Measurements from ENCODE around the gene RANBP3.

Gene RANBP3

DNA sequence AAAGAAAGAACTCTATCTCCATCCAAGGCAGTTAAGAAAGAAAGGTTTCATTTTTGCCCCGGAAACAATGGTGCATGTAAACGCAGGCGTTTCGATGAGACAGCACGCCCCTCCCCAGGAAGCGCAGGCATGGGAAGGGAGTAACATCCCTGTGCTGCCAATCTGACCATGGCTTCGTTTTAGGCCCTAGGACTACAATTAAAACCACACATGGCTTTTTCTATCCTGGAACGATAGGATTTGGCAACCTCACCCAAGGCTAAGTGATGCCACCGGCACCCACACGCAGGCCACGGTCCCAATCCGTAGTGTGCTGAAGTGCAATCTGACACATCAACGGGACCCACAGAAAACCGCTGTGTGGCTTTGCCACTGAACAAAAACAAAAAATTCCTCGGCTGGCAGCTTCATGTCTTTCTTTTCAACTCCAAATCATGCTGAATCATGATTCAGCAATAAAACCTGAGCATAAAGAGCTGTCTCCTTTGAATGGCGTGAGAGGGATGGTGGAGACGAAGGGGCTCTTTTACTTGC, 24.2 kb downstream of the RANBP3 start:
- no peak overlapping the region for H3K4me3 ChIP-seq (ENCODE audit: low read depth, low read length)
- TF ChIP-seq, protein P1, sequence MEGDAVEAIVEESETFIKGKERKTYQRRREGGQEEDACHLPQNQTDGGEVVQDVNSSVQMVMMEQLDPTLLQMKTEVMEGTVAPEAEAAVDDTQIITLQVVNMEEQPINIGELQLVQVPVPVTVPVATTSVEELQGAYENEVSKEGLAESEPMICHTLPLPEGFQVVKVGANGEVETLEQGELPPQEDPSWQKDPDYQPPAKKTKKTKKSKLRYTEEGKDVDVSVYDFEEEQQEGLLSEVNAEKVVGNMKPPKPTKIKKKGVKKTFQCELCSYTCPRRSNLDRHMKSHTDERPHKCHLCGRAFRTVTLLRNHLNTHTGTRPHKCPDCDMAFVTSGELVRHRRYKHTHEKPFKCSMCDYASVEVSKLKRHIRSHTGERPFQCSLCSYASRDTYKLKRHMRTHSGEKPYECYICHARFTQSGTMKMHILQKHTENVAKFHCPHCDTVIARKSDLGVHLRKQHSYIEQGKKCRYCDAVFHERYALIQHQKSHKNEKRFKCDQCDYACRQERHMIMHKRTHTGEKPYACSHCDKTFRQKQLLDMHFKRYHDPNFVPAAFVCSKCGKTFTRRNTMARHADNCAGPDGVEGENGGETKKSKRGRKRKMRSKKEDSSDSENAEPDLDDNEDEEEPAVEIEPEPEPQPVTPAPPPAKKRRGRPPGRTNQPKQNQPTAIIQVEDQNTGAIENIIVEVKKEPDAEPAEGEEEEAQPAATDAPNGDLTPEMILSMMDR (IDR thresholded peaks at IDR 0.05; ENCODE audit: borderline replicate concordance, insufficient read depth, low read depth, low read length) = no peak

DNA sequence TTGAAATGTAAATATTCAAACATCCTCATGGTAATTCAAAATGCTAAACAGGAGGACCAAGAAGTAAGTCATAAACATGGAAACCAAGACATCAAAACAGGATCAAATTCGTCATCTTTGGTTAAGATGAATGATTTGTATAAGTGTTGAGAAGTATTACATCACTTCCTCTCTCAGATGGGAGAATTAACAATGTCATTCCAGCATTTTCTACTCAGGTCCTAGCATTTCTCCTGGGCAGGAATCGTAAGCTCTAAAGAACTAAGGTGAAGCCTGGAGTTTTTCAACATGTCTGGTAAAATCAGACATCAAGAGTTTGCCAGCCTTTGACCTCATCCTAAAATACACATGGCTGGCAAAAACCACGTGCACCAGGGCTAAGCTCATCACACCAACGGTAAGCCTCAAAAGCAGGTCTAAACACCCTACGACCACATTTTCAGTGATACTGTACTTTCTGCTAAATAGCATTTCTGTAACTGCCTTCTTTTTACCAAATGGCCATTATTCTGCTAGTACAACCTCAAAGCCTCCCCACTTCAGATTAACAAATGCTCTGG, 24.8 kb downstream of the RANBP3 start:
- TF ChIP-seq, protein P1 (IDR thresholded peaks at IDR 0.05; ENCODE audit: borderline replicate concordance, insufficient read depth, low read depth, low read length) = no peak
- no peak overlapping the region for H3K4me3 ChIP-seq (ENCODE audit: low read depth, low read length)

DNA sequence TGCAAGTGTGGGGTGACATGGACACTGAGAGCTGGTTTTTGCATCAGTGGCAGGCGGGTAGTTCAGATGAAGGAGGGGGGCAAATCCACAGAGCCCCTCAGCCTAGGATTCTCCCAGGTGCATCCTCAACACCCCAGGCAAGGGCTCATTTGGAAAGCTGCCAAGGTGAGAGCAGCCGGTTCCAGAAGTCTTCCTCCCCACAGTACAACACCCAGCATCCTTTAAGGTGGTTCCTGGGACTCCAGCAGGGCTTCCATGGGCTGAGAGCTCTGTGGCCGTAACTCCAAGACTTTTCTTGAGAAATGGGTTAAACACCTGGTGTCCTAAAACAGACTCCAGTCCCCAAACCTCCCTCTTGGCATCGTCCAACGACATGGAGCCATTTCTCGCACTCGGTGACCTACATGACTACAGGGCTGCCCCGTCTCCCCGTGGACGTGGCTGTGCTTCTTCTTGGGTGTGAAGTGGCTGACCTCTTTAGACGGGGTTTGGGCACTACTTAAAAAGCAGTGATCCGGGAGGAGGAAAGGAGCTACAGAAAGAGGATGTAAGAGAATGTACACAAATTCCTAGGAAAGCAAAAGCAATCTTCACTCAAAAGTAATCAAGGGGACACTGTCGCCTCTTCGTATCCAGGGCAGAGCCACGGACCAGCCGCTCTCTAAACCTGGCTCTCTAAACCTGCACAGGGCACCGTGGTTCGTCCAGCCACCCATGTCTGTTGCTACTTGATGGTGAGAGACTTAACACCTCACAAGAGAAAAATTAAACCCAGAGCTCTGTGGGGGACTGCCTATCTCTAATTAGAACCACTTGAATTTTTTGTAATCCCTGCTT, 25.5 kb downstream of the RANBP3 start:
- TF ChIP-seq, protein P1 (IDR thresholded peaks at IDR 0.05; ENCODE audit: borderline replicate concordance, insufficient read depth, low read depth, low read length) = no peak
- H3K4me3 ChIP-seq (ENCODE audit: low read depth, low read length) = no peak overlapping the region

DNA sequence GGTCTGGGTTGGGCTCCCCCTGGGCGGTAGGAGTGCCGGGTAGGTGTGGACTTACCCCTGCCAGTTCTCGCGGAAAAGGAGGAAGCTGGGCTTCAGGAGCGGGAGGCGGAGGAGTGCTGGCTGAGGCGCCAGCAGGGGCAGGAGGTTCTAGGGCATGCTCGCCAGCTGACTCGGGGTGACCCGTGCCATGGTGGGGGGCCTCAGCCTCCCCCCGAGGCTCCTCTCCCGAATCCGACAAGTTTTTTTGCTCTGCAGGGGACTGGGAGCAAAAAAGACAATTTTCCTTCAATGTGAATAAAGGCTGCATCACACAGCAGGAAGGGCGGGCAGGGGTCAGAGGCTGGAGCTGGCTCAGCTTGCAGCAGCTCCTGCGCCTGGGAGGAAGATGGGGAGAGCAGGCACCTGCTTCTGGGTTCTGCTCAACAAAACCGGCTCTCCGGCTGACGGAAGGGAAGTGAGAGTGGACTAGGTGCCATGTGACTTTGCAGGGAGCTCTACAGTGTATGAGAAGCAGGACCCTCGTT, 26.5 kb downstream of the RANBP3 start:
- no peak overlapping the region for H3K4me3 ChIP-seq (ENCODE audit: low read depth, low read length)
- TF ChIP-seq, protein P1 (IDR thresholded peaks at IDR 0.05; ENCODE audit: borderline replicate concordance, insufficient read depth, low read depth, low read length) = no peak

DNA sequence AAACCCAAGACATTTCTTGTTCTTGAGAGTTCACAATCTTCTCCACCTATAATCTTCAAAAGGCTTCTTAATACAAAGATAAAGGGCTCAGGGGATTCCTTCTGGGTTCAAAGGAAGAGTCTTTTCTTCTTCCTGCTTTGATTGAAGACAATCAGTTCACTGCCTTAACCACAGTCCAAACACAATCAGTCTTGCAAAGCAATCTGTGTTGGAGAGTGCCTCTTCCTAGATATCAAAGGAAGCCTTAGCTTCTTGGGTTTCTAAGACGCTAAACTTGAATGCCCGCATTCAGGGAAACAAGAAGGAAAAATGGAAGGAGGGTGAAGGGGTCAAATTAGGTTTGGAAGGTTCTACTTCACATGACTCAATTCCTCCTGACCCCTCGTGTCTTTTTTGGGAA, 27.2 kb downstream of the RANBP3 start:
- TF ChIP-seq, protein P1 (IDR thresholded peaks at IDR 0.05; ENCODE audit: borderline replicate concordance, insufficient read depth, low read depth, low read length) = no peak

DNA sequence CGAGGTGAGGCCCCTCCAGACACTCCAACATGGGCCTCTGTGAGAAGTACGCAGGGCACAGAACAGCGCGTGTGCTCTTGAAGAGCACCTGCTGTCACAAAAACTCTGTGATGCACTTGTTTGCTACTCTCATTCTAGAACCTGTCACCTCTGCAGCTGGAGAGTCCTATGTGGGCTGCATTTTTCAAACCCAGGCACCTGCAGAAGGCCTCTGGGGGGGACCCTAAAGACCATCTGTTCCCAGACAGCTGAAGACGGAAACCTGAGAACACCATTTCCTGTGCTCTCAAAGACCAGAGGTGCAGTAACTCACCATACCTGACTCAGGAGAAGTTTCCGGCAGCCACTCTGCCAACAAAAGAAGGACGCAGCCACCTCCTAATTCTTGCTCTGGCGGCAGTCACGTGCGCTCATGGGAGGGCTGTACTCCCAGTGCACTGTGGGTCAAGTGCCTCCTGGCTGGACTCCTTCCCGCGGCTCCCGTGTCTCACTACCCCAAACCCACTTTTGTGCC, 28.1 kb downstream of the RANBP3 start:
- no peak overlapping the region for H3K4me3 ChIP-seq (ENCODE audit: low read depth, low read length)
- TF ChIP-seq, protein P1 (IDR thresholded peaks at IDR 0.05; ENCODE audit: borderline replicate concordance, insufficient read depth, low read depth, low read length) = no peak

More for the DNA sequence above, 27.2 kb downstream of the RANBP3 start:
- H3K4me3 ChIP-seq (ENCODE audit: low read depth, low read length) = no peak overlapping the region
